Gastrocnemius medialis (tissue), 4 donors: Measurements from ENCODE around the gene PCOLCE2. TPM values are rescaled to one million over a fixed set of nuclear protein-coding genes. Genes with fewer than 3 reads are reported as not detected.

ENCODE experiments used
- ATAC-seq, 2 donors: fragments of 150-250 bp; one replicate each; pipeline ENCODE4 v1.9.1; 2016
- DNase-seq, 2 donors: peaks; one replicate each; pipeline ENCODE4 v3.0.0-alpha.2; 2019
- H3K27ac ChIP-seq, 4 donors: fragments of 200-600 bp; sonication (generic); 1 replicate in 1 of 4; 2 replicates in 3 of 4; pipeline ENCODE4 v1.5.1; 2016 to 2018; ENCODE audit warnings: mild to moderate bottlenecking in 2 of 4, moderate library complexity in 1 of 4
- H3K27me3 ChIP-seq, 3 donors: fragments of 200-600 bp; sonication (generic) in 2 of 3; 1 replicate in 1 of 3; 2 replicates in 2 of 3; pipeline versions ENCODE4 v1.5.1 to v1.6.0; 2016 to 2019; ENCODE audit warnings: mild to moderate bottlenecking in 1 of 3, moderate library complexity in 1 of 3
- H3K36me3 ChIP-seq, 2 donors: fragments of 200-600 bp; sonication (generic) in 1 of 2; one replicate each; pipeline ENCODE4 v1.5.1; 2017 to 2018
- H3K4me1 ChIP-seq, 2 donors: fragments of 200-600 bp; sonication (generic) in 1 of 2; one replicate each; pipeline ENCODE4 v1.5.1; 2016 to 2017; ENCODE audit warnings: mild to moderate bottlenecking in 2 of 2
- H3K4me3 ChIP-seq, 4 donors: fragments of 200-600 bp; sonication (generic) in 3 of 4; 1 replicate in 1 of 4; 2 replicates in 3 of 4; pipeline ENCODE4 v1.5.1; 2016 to 2019; ENCODE audit warnings: mild to moderate bottlenecking in 2 of 4
- H3K9me3 ChIP-seq, 3 donors: fragments of 200-600 bp; sonication (generic) in 2 of 3; 1 replicate in 1 of 3; 2 replicates in 2 of 3; pipeline ENCODE4 v1.5.1; 2016 to 2019
- POLR2A ChIP-seq, 2 donors: fragments of 450-650 bp; IDR thresholded peaks; one replicate each; pipeline ENCODE4 v1.6.1; 2017; ENCODE audit warnings: antibody characterized with exemption in 2 of 2, mild to moderate bottlenecking in 2 of 2, moderate library complexity in 2 of 2
- in situ Hi-C, 4 donors: fragments of 200-750 bp; cut with MboI; loops; one replicate each; pipeline versions ENCODE4 v1.15.0 to v1.8.0; 2017; ENCODE audit warnings: low sequenced_read_pairs in 4 of 4
- intact Hi-C: fragments of 100-400 bp; cut with DNase I; formaldehyde crosslinking; loops from one replicate; pipeline ENCODE4 v1.15.1; 2023; ENCODE audit warnings: low total_unique reads
- total RNA-seq, 4 donors: library from RNA; depleted of rRNA; stranded (reverse); fragments of >200 nt; gene quantifications; one replicate each; pipeline versions ENCODE4 v1.1.0 to v1.2.3, GENCODE V29; 2016
- TF ChIP-seq, protein P1 (sequence below), 5 experiments: fragments of 450-650 bp in 3 of 5; fragments of 200-600 bp in 2 of 5; sonication (generic) in 2 of 5; IDR thresholded peaks in 4 of 5; conservative IDR thresholded peaks in 1 of 5; 1 replicate in 4 of 5; 2 replicates in 1 of 5; pipeline ENCODE4 v1.5.1; 2016 to 2019; ENCODE audit warnings: antibody characterized with exemption in 5 of 5, mild to moderate bottlenecking in 3 of 5, moderate library complexity in 3 of 5

The PCOLCE2 gene
- total RNA-seq, 4 donors from 2014 or later, result 2.5 to 17.2 (median 4.0) TPM

DNA sequence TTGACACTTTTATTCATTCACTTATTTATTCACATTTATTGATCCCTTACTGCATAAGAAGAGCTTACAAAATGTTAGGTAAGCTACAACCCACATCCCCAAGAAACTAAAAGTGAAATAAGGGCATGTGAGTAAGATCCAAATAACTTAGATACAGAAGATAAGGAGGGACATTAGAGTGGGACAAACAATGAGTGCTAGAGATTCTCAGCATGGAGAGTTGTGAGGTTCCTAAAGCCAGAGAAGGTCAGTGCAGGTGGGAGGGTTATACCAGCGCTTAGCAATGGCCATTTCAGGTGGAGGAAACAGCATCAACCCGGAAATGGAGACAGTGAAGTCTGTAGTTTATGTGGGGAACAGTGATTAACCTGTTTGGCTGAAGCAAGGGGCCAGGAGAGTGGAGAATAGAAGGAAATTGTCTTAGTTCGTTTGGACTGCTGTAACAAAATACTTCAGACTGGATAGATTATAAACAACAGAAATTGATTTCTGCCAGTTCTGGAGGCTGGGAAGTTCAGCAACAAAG is 25.5 kb upstream of the PCOLCE2 start:
- H3K27ac ChIP-seq, result no peak overlapping the region

DNA sequence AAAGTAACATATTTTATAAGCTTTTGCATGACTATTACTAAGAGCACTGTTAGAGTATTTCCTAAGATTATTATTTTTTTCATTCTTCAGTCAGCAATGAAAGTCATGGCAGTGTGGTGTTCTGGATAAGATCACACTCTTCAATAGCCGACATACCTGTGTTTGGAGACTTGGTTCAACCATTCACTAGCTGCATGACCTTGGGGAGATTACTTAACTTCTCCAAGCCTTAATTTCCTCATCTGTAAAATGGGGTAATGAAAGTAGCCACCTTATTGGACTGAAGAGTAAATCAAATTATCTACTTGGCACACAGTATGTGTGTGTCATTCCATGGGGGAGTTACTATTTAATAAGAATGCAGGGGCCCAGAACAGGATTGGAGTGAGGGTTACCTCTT is 24.5 kb upstream of the PCOLCE2 start:
- H3K36me3 ChIP-seq, result no peaks in the 10 kb centered on the region
- H3K27ac ChIP-seq, result no peak overlapping the region
- no peak for DNase-seq
- intact Hi-C loops (no loop called here), in situ Hi-C loops (no loop called here)
- no peaks in the 10 kb centered on the region for H3K27me3 ChIP-seq
- no peak for ATAC-seq
- H3K9me3 ChIP-seq, result no peaks in the 10 kb centered on the region
- TF ChIP-seq, protein P1, sequence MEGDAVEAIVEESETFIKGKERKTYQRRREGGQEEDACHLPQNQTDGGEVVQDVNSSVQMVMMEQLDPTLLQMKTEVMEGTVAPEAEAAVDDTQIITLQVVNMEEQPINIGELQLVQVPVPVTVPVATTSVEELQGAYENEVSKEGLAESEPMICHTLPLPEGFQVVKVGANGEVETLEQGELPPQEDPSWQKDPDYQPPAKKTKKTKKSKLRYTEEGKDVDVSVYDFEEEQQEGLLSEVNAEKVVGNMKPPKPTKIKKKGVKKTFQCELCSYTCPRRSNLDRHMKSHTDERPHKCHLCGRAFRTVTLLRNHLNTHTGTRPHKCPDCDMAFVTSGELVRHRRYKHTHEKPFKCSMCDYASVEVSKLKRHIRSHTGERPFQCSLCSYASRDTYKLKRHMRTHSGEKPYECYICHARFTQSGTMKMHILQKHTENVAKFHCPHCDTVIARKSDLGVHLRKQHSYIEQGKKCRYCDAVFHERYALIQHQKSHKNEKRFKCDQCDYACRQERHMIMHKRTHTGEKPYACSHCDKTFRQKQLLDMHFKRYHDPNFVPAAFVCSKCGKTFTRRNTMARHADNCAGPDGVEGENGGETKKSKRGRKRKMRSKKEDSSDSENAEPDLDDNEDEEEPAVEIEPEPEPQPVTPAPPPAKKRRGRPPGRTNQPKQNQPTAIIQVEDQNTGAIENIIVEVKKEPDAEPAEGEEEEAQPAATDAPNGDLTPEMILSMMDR (IDR thresholded peaks at IDR 0.05 in 4 of 5, conservative IDR thresholded peaks at IDR 0.05 in 1 of 5), result no peak
- no peak for TF ChIP-seq POLR2A (IDR thresholded peaks at IDR 0.05)
- H3K4me1 ChIP-seq, result no peaks in the 10 kb centered on the region
- H3K4me3 ChIP-seq, result no peak overlapping the region

More for the DNA sequence above, 25.5 kb upstream of the PCOLCE2 start:
- no peak overlapping the region for H3K4me3 ChIP-seq
- H3K36me3 ChIP-seq, result no peaks in the 10 kb centered on the region
- no peaks in the 10 kb centered on the region for H3K9me3 ChIP-seq
- TF ChIP-seq, protein P1 (IDR thresholded peaks at IDR 0.05 in 4 of 5, conservative IDR thresholded peaks at IDR 0.05 in 1 of 5), result no peak
- no peak for TF ChIP-seq POLR2A (IDR thresholded peaks at IDR 0.05)
- intact Hi-C loops, result no loop called here
- no peak for ATAC-seq
- DNase-seq, result no peak
- no peaks in the 10 kb centered on the region for H3K27me3 ChIP-seq
- in situ Hi-C loops, result no loop called here
- no peaks in the 10 kb centered on the region for H3K4me1 ChIP-seq

DNA sequence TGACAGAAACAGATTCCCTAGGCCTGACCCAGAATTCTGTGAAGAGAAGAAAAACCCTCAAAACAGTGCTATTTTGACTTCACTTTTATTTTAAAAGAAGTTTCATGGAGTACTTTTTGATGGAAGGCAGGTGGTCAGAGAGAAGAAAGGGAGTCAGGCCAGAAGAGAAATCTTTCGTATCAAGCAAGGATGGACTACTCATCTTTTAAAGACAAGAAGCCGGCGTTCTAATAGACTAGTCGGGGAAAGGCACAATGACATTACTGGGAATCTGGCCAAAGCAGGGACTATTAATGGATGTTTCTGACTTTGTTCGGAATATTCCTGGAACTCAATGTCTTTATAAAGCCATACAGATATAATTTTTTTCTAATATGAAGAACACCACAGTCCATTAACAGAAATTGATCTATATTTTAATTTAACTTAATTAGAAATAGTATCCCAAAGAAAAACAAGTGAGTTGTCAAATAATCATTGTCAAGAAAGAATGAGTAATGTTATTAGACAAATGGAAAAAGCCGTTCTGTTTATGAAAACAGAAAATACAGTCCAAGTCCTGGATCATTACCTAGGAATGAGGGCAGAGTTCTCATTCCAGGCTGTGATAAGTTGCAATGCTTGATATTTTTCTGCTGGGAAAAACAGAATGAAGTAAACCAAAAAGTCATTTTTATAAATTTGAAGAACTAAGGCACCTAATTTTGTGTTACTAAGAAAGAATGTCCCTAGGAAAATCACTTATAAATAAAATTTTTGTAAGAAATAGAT is 23.7 kb upstream of the PCOLCE2 start:
- no peak overlapping the region for H3K27ac ChIP-seq

DNA sequence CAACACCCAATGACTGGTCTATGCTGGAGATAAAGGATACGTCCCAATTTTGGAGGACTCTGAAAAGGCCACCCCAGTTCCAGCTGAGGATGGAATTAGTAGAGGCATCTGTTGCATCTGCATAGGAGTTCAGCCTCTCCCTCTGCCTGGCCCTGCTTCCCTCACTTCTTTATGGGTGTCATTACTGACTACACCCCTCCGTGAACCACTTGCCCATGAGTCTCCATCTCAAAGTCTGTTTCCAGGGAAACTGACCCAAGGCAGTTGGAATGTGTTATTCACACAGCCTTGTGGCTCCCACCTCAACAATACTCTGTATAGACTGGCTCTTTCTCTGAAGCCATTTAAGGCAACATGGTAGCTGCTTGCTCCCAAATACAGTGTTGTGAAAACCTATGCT is 21.4 kb upstream of the PCOLCE2 start:
- DNase-seq (no peak), ATAC-seq (no peak)
- no peak for TF ChIP-seq POLR2A (IDR thresholded peaks at IDR 0.05)
- TF ChIP-seq, protein P1 (IDR thresholded peaks at IDR 0.05 in 4 of 5, conservative IDR thresholded peaks at IDR 0.05 in 1 of 5), result no peak
- in situ Hi-C loops, result no loop called here
- Histone ChIP-seq H3K27ac (no peak overlapping the region), H3K27me3 (no peaks in the 10 kb centered on the region), H3K36me3 (no peaks in the 10 kb centered on the region), H3K9me3 (no peaks in the 10 kb centered on the region), H3K4me1 (no peaks in the 10 kb centered on the region), H3K4me3 (no peak overlapping the region)
- intact Hi-C loops, result no loop called here

More for the DNA sequence above, 23.7 kb upstream of the PCOLCE2 start:
- in situ Hi-C loops (no loop called here), intact Hi-C loops (no loop called here)
- ATAC-seq, result no peak
- no peak for DNase-seq
- H3K9me3 ChIP-seq, result no peaks in the 10 kb centered on the region
- TF ChIP-seq, protein P1 (IDR thresholded peaks at IDR 0.05 in 4 of 5, conservative IDR thresholded peaks at IDR 0.05 in 1 of 5), result no peak
- TF ChIP-seq POLR2A (IDR thresholded peaks at IDR 0.05), result no peak
- no peaks in the 10 kb centered on the region for H3K36me3 ChIP-seq
- H3K27me3 ChIP-seq, result no peaks in the 10 kb centered on the region
- no peak overlapping the region for H3K4me3 ChIP-seq
- H3K4me1 ChIP-seq, result no peaks in the 10 kb centered on the region
